Measurements from ENCODE around the gene PDP2.

PDP2 gene

GRCh38 chr16:66842765-66843164, 37.5 kb upstream of the PDP2 start:
- H3K4me3 ChIP-seq (replicated peaks in 1 of 2; ENCODE audit: low read depth in 2 of 2, low read length in 2 of 2): no peak overlapping the region
- TF ChIP-seq, protein P1, sequence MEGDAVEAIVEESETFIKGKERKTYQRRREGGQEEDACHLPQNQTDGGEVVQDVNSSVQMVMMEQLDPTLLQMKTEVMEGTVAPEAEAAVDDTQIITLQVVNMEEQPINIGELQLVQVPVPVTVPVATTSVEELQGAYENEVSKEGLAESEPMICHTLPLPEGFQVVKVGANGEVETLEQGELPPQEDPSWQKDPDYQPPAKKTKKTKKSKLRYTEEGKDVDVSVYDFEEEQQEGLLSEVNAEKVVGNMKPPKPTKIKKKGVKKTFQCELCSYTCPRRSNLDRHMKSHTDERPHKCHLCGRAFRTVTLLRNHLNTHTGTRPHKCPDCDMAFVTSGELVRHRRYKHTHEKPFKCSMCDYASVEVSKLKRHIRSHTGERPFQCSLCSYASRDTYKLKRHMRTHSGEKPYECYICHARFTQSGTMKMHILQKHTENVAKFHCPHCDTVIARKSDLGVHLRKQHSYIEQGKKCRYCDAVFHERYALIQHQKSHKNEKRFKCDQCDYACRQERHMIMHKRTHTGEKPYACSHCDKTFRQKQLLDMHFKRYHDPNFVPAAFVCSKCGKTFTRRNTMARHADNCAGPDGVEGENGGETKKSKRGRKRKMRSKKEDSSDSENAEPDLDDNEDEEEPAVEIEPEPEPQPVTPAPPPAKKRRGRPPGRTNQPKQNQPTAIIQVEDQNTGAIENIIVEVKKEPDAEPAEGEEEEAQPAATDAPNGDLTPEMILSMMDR (IDR thresholded peaks at IDR 0.05; ENCODE audit: low read depth, low read length): no peak
- DNase-seq (ENCODE audit: low read depth in 2 of 2): no peak

- H3K4me3 ChIP-seq (replicated peaks in 1 of 2; ENCODE audit: low read depth in 2 of 2, low read length in 2 of 2): no peak overlapping the region
- no peak for DNase-seq (ENCODE audit: low read depth in 2 of 2)
- TF ChIP-seq, protein P1 (IDR thresholded peaks at IDR 0.05; ENCODE audit: low read depth, low read length): no peak
These were observed 37.1 kb upstream of the PDP2 start for GRCh38 chr16:66843191-66843590.

GRCh38 chr16:66844009-66844341, 36.3 kb upstream of the PDP2 start:
- TF ChIP-seq, protein P1 (IDR thresholded peaks at IDR 0.05; ENCODE audit: low read depth, low read length): no peak
- no peak overlapping the region for H3K4me3 ChIP-seq (replicated peaks in 1 of 2; ENCODE audit: low read depth in 2 of 2, low read length in 2 of 2)

GRCh38 chr16:66844342-66845079, 35.8 kb upstream of the PDP2 start, which contains the start of gene CA7:
Gene CA7, plus strand, starts transcription at chr16:66844414. Its CDS starts 74 bp downstream, at chr16:66844488.
- peak within 1 kb of the TSS; percentile 21 to 27 for H3K4me3 ChIP-seq (replicated peaks in 1 of 2; ENCODE audit: low read depth in 2 of 2, low read length in 2 of 2)
- no peak for DNase-seq (ENCODE audit: low read depth in 2 of 2)
- TF ChIP-seq, protein P1 (IDR thresholded peaks at IDR 0.05; ENCODE audit: low read depth, low read length): no peak

More at GRCh38 chr16:66844009-66844341, 36.3 kb upstream of the PDP2 start:
- DNase-seq (ENCODE audit: low read depth in 2 of 2): no peak

DNA sequence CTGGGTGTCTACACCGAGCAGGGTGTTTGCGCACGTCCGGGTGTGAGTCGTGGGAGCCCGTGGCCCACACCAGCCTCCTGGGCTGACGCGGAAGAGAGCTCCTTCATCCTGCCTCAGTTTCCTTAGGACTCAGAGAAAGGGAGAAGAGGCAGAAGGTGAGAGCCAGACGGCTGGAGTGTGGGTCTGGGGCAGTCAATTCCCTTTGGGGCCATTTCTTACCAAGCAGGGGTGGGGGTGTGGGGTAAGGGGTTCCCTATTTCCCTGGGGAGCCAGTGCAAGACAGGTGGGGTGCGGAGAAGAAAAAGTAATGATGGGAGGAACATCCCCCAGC, 35.3 kb upstream of the PDP2 start:
- H3K4me3 ChIP-seq (replicated peaks in 1 of 2; ENCODE audit: low read depth in 2 of 2, low read length in 2 of 2): peak overlapping the region in 1 of 2 donors; percentile 19
- DNase-seq (ENCODE audit: low read depth in 2 of 2): no peak
- TF ChIP-seq, protein P1 (IDR thresholded peaks at IDR 0.05; ENCODE audit: low read depth, low read length): no peak

DNA sequence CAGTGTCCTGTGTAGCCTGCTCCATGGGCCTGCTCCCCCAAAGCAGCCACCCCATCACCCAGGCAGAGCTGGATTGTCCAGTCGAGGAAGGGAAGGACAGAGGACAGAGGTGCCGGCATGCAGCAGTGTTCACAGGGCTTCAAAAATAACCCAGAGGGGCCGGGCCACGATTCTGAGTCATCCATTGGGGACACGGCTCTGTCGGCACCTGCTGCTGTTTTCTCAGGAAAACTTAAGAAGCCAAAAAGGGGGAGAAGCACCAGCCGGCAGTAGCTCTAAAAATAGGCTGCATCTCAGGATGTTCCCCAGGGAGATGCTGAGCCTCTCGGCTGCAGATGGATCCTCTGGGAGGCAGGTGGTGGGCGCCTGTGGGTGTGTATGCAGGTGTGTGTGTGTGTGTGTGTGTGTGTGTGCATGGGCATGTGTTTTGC, 34.5 kb upstream of the PDP2 start:
- TF ChIP-seq, protein P1 (IDR thresholded peaks at IDR 0.05; ENCODE audit: low read depth, low read length): no peak
- no peak overlapping the region for H3K4me3 ChIP-seq (replicated peaks in 1 of 2; ENCODE audit: low read depth in 2 of 2, low read length in 2 of 2)
- DNase-seq (ENCODE audit: low read depth in 2 of 2): no peak

- no peak for DNase-seq (ENCODE audit: low read depth in 2 of 2)
- no peak overlapping the region for H3K4me3 ChIP-seq (replicated peaks in 1 of 2; ENCODE audit: low read depth in 2 of 2, low read length in 2 of 2)
- TF ChIP-seq, protein P1 (IDR thresholded peaks at IDR 0.05; ENCODE audit: low read depth, low read length): no peak
These were observed 34.0 kb upstream of the PDP2 start for GRCh38 chr16:66846266-66846665.

Measured in cardiac fibroblast (primary cell).